ENCODE data around the gene MRPS11. TPM values are rescaled to one million over a fixed set of nuclear protein-coding genes. Genes with fewer than 3 reads are reported as not detected.
A peak's percentile ranks its signal among the peaks of the same experiment; 100 is the strongest.
"Not testable (repeated sequence)": the region's sequence is repeated elsewhere in the genome, so short reads cannot be mapped to it uniquely, and the experiment has no call there.

Gene MRPS11
- total and polyA plus RNA-seq, 8 donors, result 14.3 to 85.5 (median 42.3) TPM

DNA sequence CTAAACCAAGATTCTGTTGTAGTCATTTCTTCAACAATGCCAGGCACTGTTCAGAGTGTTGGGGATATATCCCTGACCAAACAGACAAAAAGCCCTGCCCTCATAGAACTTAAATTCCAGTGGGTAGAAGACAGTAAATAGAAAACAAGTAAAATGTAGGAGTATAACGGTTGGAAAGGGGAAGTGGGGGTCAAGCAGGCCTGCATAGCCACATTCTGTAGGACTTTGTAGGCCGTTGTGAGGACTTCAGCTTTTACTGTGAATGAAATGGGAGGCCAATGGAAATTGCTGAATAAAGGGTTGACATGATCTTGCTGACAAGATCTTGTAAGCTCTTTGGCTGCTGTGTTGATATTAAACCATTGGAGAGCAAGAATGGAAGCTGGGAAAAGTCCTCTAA is 1.8 kb downstream of the MRPS11 start:
- Histone ChIP-seq H3K27ac (no peak overlapping the region), H3K9me3 (no peaks in the 10 kb centered on the region), H3K4me3 (no peak overlapping the region), H3K4me1 (peaks cover 16 to 57% (median 35%) of the 10 kb centered on the region in 4 donors), H3K36me3 (peaks cover 14 to 47% (median 43%) of the 10 kb centered on the region in 4 donors), H3K27me3 (no peaks in the 10 kb centered on the region)
- intact Hi-C loops (cut with DNase I; ENCODE audit: low total_unique reads), result no loop called here
- no peak for DNase-seq
- 87 to 94% (median 92%) methylated on average over 2 of the region's 2 CpGs for WGBS, 5 donors
- TF ChIP-seq CTCF (IDR thresholded peaks at IDR 0.05) (no peak), EP300 (IDR thresholded peaks at IDR 0.05) (no peak), POLR2A (IDR thresholded peaks at IDR 0.05) (no peak), POLR2AphosphoS5 (IDR thresholded peaks at IDR 0.05) (no peak)

GRCh38 chr15:88470625-88471372 is 3.3 kb downstream of the MRPS11 start:
- no peak overlapping the region for H3K27ac ChIP-seq
- 90 to 96% (median 92%) methylated on average over 6 of the region's 6 CpGs for WGBS, 5 donors
- peaks cover 13 to 51% (median 32%) of the 10 kb centered on the region in 4 donors for H3K4me1 ChIP-seq
- H3K9me3 ChIP-seq, result no peaks in the 10 kb centered on the region
- DNase-seq, result no peak
- intact Hi-C loops (cut with DNase I; ENCODE audit: low total_unique reads), result loop anchor here (10.0 kb wide), 1 partner anchor 144 kb away; no protein-coding TSS in a partner anchor
- no peaks in the 10 kb centered on the region for H3K27me3 ChIP-seq
- no peak overlapping the region for H3K4me3 ChIP-seq
- H3K36me3 ChIP-seq, result peaks cover 14 to 52% (median 47%) of the 10 kb centered on the region in 4 donors
- TF ChIP-seq POLR2AphosphoS5 (IDR thresholded peaks at IDR 0.05), result no peak
- TF ChIP-seq EP300 (IDR thresholded peaks at IDR 0.05), result no peak
- TF ChIP-seq POLR2A (IDR thresholded peaks at IDR 0.05), result no peak
- no peak for TF ChIP-seq CTCF (IDR thresholded peaks at IDR 0.05)

GRCh38 chr15:88472225-88472624 is 4.7 kb downstream of the MRPS11 start:
- 78 to 88% (median 83%) methylated on average over 4 of the region's 4 CpGs for WGBS, 5 donors
- intact Hi-C loops (cut with DNase I; ENCODE audit: low total_unique reads), result loop anchor here (10.0 kb wide), 1 partner anchor 143 kb away; no protein-coding TSS in a partner anchor
- H3K36me3 ChIP-seq, result peaks cover 14 to 63% (median 61%) of the 10 kb centered on the region in 4 donors
- peaks cover 10 to 53% (median 30%) of the 10 kb centered on the region in 4 donors for H3K4me1 ChIP-seq
- no peaks in the 10 kb centered on the region for H3K9me3 ChIP-seq
- no peak overlapping the region for H3K4me3 ChIP-seq
- TF ChIP-seq CTCF (IDR thresholded peaks at IDR 0.05) (no peak), POLR2AphosphoS5 (IDR thresholded peaks at IDR 0.05) (no peak), EP300 (IDR thresholded peaks at IDR 0.05) (no peak), POLR2A (IDR thresholded peaks at IDR 0.05) (no peak)
- no peak for DNase-seq
- no peak overlapping the region for H3K27ac ChIP-seq
- H3K27me3 ChIP-seq, result no peaks in the 10 kb centered on the region

DNA sequence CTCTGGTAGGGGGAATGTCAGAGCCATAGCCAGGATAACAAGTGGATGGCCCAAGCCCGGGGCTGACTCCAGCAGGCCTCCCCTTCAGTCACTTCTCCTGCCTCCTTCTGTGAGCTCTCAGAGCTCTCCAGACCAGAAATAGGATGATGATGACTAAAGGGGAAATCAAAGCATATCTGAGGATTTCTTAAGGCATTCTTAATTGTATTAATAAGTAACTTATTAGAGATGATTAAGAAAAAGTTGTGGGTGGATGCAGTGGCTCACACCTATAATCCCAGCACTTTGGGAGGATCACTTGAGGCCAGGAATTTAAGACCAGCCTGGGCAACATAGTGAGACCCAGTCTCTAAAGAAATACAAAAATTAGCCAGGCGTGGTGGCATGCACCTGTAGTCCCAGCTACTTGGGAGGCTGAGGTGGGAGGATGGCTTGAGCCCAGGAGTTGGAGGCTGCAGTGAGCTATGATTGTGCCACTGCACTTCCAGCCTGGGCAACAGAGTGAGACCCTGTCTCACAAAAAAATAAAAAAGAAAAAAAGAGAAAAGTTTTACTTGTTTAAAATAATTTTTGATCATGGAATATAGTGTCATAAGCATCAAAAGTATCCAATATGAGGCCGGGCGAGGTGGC is 6.3 kb downstream of the MRPS11 start:
- peaks cover 2 to 46% (median 19%) of the 10 kb centered on the region in 4 donors for H3K4me1 ChIP-seq
- intact Hi-C loops (cut with DNase I; ENCODE audit: low total_unique reads), result loop anchor here (10.0 kb wide), 1 partner anchor 141 kb away; no protein-coding TSS in a partner anchor
- peaks cover 14 to 79% (median 76%) of the 10 kb centered on the region in 4 donors for H3K36me3 ChIP-seq
- not testable (repeated sequence) for H3K4me3 ChIP-seq, H3K27me3 ChIP-seq, H3K9me3 ChIP-seq, DNase-seq
- 92 to 97% (median 93%) methylated on average over 4 of the region's 4 CpGs for WGBS, 5 donors
- peak overlapping the region in 1 of 5 donors; percentile 12 for H3K27ac ChIP-seq

All from stomach (tissue), 9 donors.